Colonic mucosa (tissue), 4 donors: ENCODE measurements around the gene DUSP6. TPM values are rescaled to one million over a fixed set of nuclear protein-coding genes. Genes with fewer than 3 reads are reported as not detected.

Experiments used
- DNase-seq: peaks from one replicate; pipeline ENCODE4 v3.0.0-alpha.2; 2020
- H3K27ac ChIP-seq: fragments of 200-600 bp; one replicate; pipeline ENCODE4 v1.8.0; 2021
- H3K27me3 ChIP-seq: fragments of 200-600 bp; one replicate; pipeline ENCODE4 v1.8.0; 2021
- H3K36me3 ChIP-seq: fragments of 200-600 bp; one replicate; pipeline ENCODE4 v1.8.0; 2021
- H3K4me1 ChIP-seq: fragments of 200-600 bp; one replicate; pipeline ENCODE4 v1.8.0; 2021; ENCODE audit warnings: mild to moderate bottlenecking
- H3K4me3 ChIP-seq: fragments of 200-600 bp; one replicate; pipeline ENCODE4 v1.8.0; 2021
- H3K9ac ChIP-seq, 2 donors: one replicate each; pipeline ENCODE4 v1.7.0; 2013; ENCODE audit warnings: control low read depth in 2 of 2, low read depth in 2 of 2, low read length in 2 of 2
- H3K9me3 ChIP-seq: fragments of 200-600 bp; one replicate; pipeline ENCODE4 v1.8.0; 2021
- intact Hi-C: fragments of 100-400 bp; cut with DNase I; formaldehyde crosslinking; loops from one replicate; pipeline ENCODE4 v1.14.1; 2022
- total RNA-seq, 2 donors: library from RNA; stranded (reverse); fragmentation: NEBNext Ultra II Directional in 1 of 2; extraction: Animal tissue kit (Norgen Biotek cat#: 25700) in 1 of 2; gene quantifications; one replicate each; pipeline ENCODE4 v1.2.1, GENCODE V29; 2021
- TF ChIP-seq, protein P1 (sequence below): fragments of 200-600 bp; IDR thresholded peaks from one replicate; pipeline ENCODE4 v1.8.0; 2022; ENCODE audit warnings: antibody characterized with exemption, mild to moderate bottlenecking
- donor health status: healthy.
- donor health status: DM: no; HTN: no; CAD: no.
- donor health status: DM: no; HTN: no; CAD: no.

The DUSP6 gene
- 10 to 100 TPM; 53.8 to 97.6 TPM for total RNA-seq

DNA sequence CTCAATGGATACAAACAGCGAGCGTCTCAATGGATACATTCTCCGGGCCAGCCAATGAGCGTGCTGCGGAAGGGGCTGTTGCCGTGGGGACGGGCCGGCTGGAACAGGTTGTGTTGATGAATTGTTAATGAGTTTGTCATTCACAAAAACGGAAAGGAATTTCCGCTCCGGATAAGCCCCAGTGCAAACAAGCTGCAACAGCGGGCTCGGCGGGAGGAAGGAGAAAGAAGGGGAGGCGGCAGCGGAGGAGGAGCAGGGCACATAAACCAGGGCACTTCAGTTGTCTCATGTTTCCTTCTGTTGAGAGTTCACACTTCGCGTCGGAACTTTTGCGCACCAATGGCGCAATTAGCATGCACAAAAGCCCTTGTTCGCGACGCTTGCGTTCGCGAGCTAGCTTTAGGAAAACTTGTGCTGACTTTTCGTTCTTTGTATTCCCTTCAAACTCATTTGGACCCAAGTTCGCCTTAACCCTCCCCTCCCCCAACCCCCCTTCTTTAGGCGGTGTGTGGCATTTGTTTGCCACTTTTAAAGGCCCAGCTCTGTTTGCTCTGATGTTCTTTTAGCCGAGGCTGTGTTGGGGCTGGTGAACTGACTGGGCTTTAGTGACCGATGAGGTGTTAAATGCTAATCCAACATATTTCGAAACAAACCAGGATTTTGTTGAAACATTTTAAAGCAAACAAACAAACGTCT, at the start of gene DUSP6:
Gene DUSP6 (minus strand): TSS at position 10 of the 696 bp plus-strand sequence. CDS start 462 bp downstream, outside the sequence.
- Histone ChIP-seq H3K36me3 (no peaks in the 10 kb centered on the region), H3K27ac (peak within 1 kb of the TSS; percentile 99), H3K4me1 (peaks cover 12% of the 10 kb centered on the region), H3K9me3 (no peaks in the 10 kb centered on the region), H3K27me3 (no peaks in the 10 kb centered on the region), H3K4me3 (peak within 1 kb of the TSS; percentile 70), H3K9ac (peak within 1 kb of the TSS; percentile 90 to 94)
- intact Hi-C loops = loop anchor here (10.0 kb wide), 1 partner anchor 172 kb away; the partner anchor contains the start of genes GALNT4 and POC1B
- peak; percentile 98 for DNase-seq
- TF ChIP-seq, protein P1, sequence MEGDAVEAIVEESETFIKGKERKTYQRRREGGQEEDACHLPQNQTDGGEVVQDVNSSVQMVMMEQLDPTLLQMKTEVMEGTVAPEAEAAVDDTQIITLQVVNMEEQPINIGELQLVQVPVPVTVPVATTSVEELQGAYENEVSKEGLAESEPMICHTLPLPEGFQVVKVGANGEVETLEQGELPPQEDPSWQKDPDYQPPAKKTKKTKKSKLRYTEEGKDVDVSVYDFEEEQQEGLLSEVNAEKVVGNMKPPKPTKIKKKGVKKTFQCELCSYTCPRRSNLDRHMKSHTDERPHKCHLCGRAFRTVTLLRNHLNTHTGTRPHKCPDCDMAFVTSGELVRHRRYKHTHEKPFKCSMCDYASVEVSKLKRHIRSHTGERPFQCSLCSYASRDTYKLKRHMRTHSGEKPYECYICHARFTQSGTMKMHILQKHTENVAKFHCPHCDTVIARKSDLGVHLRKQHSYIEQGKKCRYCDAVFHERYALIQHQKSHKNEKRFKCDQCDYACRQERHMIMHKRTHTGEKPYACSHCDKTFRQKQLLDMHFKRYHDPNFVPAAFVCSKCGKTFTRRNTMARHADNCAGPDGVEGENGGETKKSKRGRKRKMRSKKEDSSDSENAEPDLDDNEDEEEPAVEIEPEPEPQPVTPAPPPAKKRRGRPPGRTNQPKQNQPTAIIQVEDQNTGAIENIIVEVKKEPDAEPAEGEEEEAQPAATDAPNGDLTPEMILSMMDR = no peak

DNA sequence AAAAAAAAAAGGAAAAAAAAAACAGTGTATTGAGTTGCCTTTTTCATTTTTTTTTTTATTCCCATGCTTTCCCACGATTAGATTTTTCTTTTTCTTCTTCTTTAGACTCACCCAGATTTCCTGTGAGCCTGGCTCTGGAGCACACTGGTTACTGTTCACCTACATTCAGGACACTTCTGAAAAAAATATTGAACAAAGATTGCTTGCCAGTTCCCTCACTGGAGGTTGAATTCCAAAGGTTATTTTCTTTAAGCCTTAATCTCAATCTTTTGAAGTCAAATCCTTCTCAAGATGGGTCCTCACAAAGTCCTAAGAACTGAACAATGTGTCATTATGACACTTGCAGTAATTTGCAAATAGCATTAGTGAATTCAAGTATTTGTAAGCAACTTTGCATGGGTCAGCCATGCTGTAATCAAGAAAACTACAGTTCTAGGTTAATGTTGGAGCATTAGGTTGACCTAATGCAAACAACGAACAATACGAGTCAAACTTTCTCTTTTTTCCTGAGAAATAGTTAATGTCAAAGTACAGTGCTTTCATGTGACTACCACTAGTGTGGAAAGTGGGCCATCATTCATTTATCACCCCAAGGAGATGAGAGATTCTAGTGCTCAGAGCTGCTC, 49.2 kb upstream of the DUSP6 start:
- TF ChIP-seq, protein P1 = no peak
- Histone ChIP-seq H3K4me3 (no peak overlapping the region), H3K27me3 (no peaks in the 10 kb centered on the region), H3K27ac (no peak overlapping the region), H3K9ac (no peak overlapping the region), H3K4me1 (no peaks in the 10 kb centered on the region), H3K36me3 (no peaks in the 10 kb centered on the region), H3K9me3 (no peaks in the 10 kb centered on the region)
- DNase-seq = no peak
- intact Hi-C loops = no loop called here

GRCh38 chr12:89400415-89400814, 48.1 kb upstream of the DUSP6 start:
- intact Hi-C loops = no loop called here
- no peak for DNase-seq
- Histone ChIP-seq H3K4me3 (no peak overlapping the region), H3K4me1 (no peaks in the 10 kb centered on the region), H3K36me3 (no peaks in the 10 kb centered on the region), H3K9ac (no peak overlapping the region), H3K27ac (no peak overlapping the region), H3K9me3 (no peaks in the 10 kb centered on the region), H3K27me3 (no peaks in the 10 kb centered on the region)
- TF ChIP-seq, protein P1 = no peak

GRCh38 chr12:89395712-89396111, 43.4 kb upstream of the DUSP6 start:
- no peak overlapping the region for H3K27ac ChIP-seq
- intact Hi-C loops = no loop called here

DNA sequence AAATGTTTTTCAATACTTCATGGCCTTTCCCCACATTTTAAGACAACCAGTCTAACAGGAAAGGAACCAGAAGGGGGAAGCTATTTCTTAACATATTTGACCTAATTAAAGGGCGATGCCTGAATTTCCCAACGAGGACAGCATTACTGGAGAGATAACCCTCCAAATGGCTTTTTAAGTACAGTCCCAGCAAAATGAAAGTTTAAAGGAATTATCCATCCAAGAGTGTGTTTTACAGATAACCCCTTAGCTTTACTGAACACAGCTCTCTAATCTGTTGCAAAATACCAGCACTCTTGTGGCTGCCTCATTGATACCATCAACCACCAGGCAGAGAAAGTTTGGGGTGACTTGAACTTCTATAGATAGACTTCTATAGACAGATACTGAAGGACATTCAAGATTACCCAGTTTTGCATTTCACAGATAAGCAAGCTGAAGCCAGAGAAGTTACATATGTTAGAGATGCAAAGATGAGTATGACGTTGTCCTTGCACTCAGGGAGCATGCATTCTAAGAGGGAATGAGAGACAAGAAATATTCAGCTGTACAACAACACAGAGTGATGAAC, 41.3 kb upstream of the DUSP6 start:
- Histone ChIP-seq H3K4me1 (peaks cover 4% of the 10 kb centered on the region), H3K9me3 (no peaks in the 10 kb centered on the region), H3K27me3 (no peaks in the 10 kb centered on the region), H3K36me3 (no peaks in the 10 kb centered on the region), H3K4me3 (no peak overlapping the region), H3K9ac (no peak overlapping the region), H3K27ac (no peak overlapping the region)
- intact Hi-C loops = no loop called here
- DNase-seq = no peak
- TF ChIP-seq, protein P1 = no peak

More at GRCh38 chr12:89395712-89396111, 43.4 kb upstream of the DUSP6 start:
- no peak overlapping the region for H3K9ac ChIP-seq
- H3K4me1 ChIP-seq = no peaks in the 10 kb centered on the region
- no peak for DNase-seq
- H3K4me3 ChIP-seq = no peak overlapping the region
- no peaks in the 10 kb centered on the region for H3K9me3 ChIP-seq
- no peaks in the 10 kb centered on the region for H3K27me3 ChIP-seq
- no peaks in the 10 kb centered on the region for H3K36me3 ChIP-seq
- TF ChIP-seq, protein P1 = no peak
